GM12878 (cell line): ENCODE data around the gene ZSCAN22.

Experiments
- ATF3 ChIP-seq: IDR thresholded peaks from 2 replicates; pipeline ENCODE4 v1.6.1; 2011; ENCODE audit warnings: low read depth, mild to moderate bottlenecking, low read length, moderate library complexity, borderline replicate concordance; ENCODE audit errors: extremely low read depth
- ATF7 ChIP-seq: fragments of 450-650 bp; IDR thresholded peaks from 2 replicates; pipeline ENCODE4 v1.6.1; 2016; ENCODE audit warnings: low read depth, mild to moderate bottlenecking
- GABPA ChIP-seq: IDR thresholded peaks from 2 replicates; pipeline ENCODE4 v1.6.1; 2014; ENCODE audit warnings: antibody characterized with exemption, low read depth, mild to moderate bottlenecking, inconsistent platforms
- HDAC2 ChIP-seq: fragments of 200-600 bp; sonication (generic); IDR thresholded peaks from 2 replicates; pipeline ENCODE4 v1.6.1; 2017
- IKZF2 ChIP-seq, 2 experiments: fragments of 450-650 bp; IDR thresholded peaks; 2 replicates each; pipeline ENCODE4 v1.6.1; 2017; ENCODE audit warnings: mild to moderate bottlenecking in 2 of 2, moderate library complexity in 2 of 2
- JUND ChIP-seq: IDR thresholded peaks from 2 replicates; pipeline ENCODE4 v1.6.1; 2012; ENCODE audit warnings: low read depth, mild to moderate bottlenecking, low read length, improper control_type of control experiment, moderate library complexity
- KDM1A ChIP-seq: fragments of 200-600 bp; sonication (generic); IDR thresholded peaks from 2 replicates; pipeline ENCODE4 v1.6.1; 2016; ENCODE audit warnings: borderline replicate concordance
- POLR2A ChIP-seq: IDR thresholded peaks from 2 replicates; pipeline ENCODE4 v1.6.1; 2011; ENCODE audit warnings: low read depth, mild to moderate bottlenecking, low read length
- REST ChIP-seq: IDR thresholded peaks from 2 replicates; pipeline ENCODE4 v1.6.1; 2012; ENCODE audit warnings: mild to moderate bottlenecking, low read depth, low read length
- STAT1 ChIP-seq: fragments of 450-650 bp; conservative IDR thresholded peaks from 2 replicates; pipeline ENCODE4 v1.6.1; 2014; ENCODE audit warnings: antibody characterized with exemption, mild to moderate bottlenecking
- YY1 ChIP-seq: IDR thresholded peaks from 2 replicates; pipeline ENCODE4 v1.6.1; 2011; ENCODE audit warnings: low read depth, mild to moderate bottlenecking, low read length
- TF ChIP-seq, protein P1 (sequence below): IDR thresholded peaks from 2 replicates; pipeline ENCODE4 v1.6.1; 2011; ENCODE audit warnings: low read depth, low read length, improper control_type of control experiment, borderline replicate concordance
- TF ChIP-seq, protein P2 (sequence below), 3 experiments: IDR thresholded peaks in 2 of 3; conservative IDR thresholded peaks in 1 of 3; 2 replicates each; pipeline ENCODE4 v1.5.1; 2011; ENCODE audit warnings: low read depth in 3 of 3, low read length in 3 of 3, mild to moderate bottlenecking in 3 of 3, control low read depth in 2 of 3, moderate library complexity in 2 of 3, inconsistent platforms in 1 of 3, mixed read lengths in 1 of 3; ENCODE audit not compliant: control insufficient read depth in 2 of 3, insufficient read depth in 1 of 3; ENCODE audit errors: extremely low read depth in 1 of 3

DNA sequence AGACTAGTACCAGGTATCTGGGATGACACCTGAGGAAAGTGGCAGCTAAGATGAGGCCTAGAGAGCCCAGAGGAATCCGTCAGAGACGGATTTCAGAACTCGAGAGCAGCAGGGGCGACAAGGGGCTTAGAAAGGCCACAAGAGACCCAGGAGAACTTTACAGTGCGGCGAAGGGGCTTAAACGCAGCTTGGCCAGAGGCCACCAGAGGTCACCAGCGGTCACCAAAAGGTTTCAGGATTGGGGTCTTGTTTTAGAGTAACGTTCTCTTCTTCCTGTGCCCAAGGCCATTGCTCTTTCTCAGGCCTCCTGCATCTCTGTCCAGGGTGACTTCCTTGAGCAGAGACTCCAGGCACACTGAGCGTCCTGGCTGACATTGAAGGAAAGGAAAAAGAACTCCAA, 2.2 kb downstream of the ZSCAN22 start:
- TF ChIP-seq REST (no peak), JUND (no peak), ATF7 (no peak), YY1 (no peak), STAT1 (no peak), ATF3 (no peak), GABPA (no peak), KDM1A (no peak), HDAC2 (no peak), POLR2A (no peak), IKZF2 (IDR thresholded peaks at IDR 0.05) (no peak)
- TF ChIP-seq, protein P1, sequence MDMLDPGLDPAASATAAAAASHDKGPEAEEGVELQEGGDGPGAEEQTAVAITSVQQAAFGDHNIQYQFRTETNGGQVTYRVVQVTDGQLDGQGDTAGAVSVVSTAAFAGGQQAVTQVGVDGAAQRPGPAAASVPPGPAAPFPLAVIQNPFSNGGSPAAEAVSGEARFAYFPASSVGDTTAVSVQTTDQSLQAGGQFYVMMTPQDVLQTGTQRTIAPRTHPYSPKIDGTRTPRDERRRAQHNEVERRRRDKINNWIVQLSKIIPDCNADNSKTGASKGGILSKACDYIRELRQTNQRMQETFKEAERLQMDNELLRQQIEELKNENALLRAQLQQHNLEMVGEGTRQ = no peak
- TF ChIP-seq, protein P2, sequence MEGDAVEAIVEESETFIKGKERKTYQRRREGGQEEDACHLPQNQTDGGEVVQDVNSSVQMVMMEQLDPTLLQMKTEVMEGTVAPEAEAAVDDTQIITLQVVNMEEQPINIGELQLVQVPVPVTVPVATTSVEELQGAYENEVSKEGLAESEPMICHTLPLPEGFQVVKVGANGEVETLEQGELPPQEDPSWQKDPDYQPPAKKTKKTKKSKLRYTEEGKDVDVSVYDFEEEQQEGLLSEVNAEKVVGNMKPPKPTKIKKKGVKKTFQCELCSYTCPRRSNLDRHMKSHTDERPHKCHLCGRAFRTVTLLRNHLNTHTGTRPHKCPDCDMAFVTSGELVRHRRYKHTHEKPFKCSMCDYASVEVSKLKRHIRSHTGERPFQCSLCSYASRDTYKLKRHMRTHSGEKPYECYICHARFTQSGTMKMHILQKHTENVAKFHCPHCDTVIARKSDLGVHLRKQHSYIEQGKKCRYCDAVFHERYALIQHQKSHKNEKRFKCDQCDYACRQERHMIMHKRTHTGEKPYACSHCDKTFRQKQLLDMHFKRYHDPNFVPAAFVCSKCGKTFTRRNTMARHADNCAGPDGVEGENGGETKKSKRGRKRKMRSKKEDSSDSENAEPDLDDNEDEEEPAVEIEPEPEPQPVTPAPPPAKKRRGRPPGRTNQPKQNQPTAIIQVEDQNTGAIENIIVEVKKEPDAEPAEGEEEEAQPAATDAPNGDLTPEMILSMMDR (IDR thresholded peaks at IDR 0.05 in 2 of 3, conservative IDR thresholded peaks at IDR 0.05 in 1 of 3; ENCODE audit: control insufficient read depth in 2 of 3, extremely low read depth in 1 of 3, insufficient read depth in 1 of 3, low read depth in 3 of 3, low read length in 3 of 3) = peak; percentile 40 to 53 (median 42)
